H9 (cell line): ENCODE data around the gene ZNF750. TPM values are rescaled to one million over a fixed set of nuclear protein-coding genes. Genes with fewer than 3 reads are reported as not detected.
A peak's percentile ranks its signal among the peaks of the same experiment; 100 is the strongest.

Experiments used
- DNase-seq: peaks from one replicate; pipeline ENCODE4 v3.0.0-alpha.2; 2017
- H2AFZ ChIP-seq: one replicate; pipeline ENCODE4 v1.6.1; 2013; ENCODE audit warnings: mild to moderate bottlenecking, low read length, control low read depth, moderate library complexity
- H2AK5ac ChIP-seq: 2 replicates; pipeline ENCODE4 v1.6.1; 2013; ENCODE audit warnings: low read length, control low read depth, mixed read lengths; ENCODE audit not compliant: insufficient read length
- H2BK120ac ChIP-seq: one replicate; pipeline ENCODE4 v1.6.1; 2013; ENCODE audit warnings: low read depth, mild to moderate bottlenecking, low read length, control low read depth, inconsistent platforms; ENCODE audit not compliant: poor library complexity, severe bottlenecking
- H2BK12ac ChIP-seq: 2 replicates; pipeline ENCODE4 v1.6.1; 2013; ENCODE audit warnings: low read length, control low read depth, mixed read lengths, low read depth; ENCODE audit not compliant: insufficient read length
- H2BK15ac ChIP-seq: 2 replicates; pipeline ENCODE4 v1.6.1; 2013; ENCODE audit warnings: low read depth, low read length, control low read depth
- H2BK20ac ChIP-seq: one replicate; pipeline ENCODE4 v1.6.1; 2013; ENCODE audit warnings: low read depth, mild to moderate bottlenecking, low read length, control low read depth, inconsistent platforms; ENCODE audit not compliant: poor library complexity, severe bottlenecking
- H2BK5ac ChIP-seq: 2 replicates; pipeline ENCODE4 v1.6.1; 2013; ENCODE audit warnings: low read length, control low read depth, mixed read lengths; ENCODE audit not compliant: insufficient read length
- H3K14ac ChIP-seq: 2 replicates; pipeline ENCODE4 v1.6.1; 2013; ENCODE audit warnings: low read length, control low read depth; ENCODE audit not compliant: insufficient read depth
- H3K18ac ChIP-seq: 2 replicates; pipeline ENCODE4 v1.6.1; 2013; ENCODE audit warnings: low read depth, mild to moderate bottlenecking, mixed read lengths, low read length, control low read depth; ENCODE audit not compliant: insufficient read length
- H3K23ac ChIP-seq: 2 replicates; pipeline ENCODE4 v1.6.1; 2013; ENCODE audit warnings: low read length, control low read depth, mixed read lengths, low read depth; ENCODE audit not compliant: insufficient read length
- H3K23me2 ChIP-seq: 2 replicates; pipeline ENCODE4 v1.6.1; 2013; ENCODE audit warnings: low read depth, mild to moderate bottlenecking, mixed read lengths, low read length, control low read depth; ENCODE audit not compliant: insufficient read length, poor library complexity, severe bottlenecking
- H3K27ac ChIP-seq: 2 replicates; pipeline ENCODE4 v1.5.1; 2013; ENCODE audit warnings: low read length, control low read depth, mixed read lengths, low read depth; ENCODE audit not compliant: insufficient read length
- H3K27me3 ChIP-seq: 2 replicates; pipeline ENCODE4 v1.6.1; 2013; ENCODE audit warnings: low read length, control low read depth, inconsistent platforms; ENCODE audit not compliant: insufficient read depth
- H3K4ac ChIP-seq: 2 replicates; pipeline ENCODE4 v1.6.1; 2013; ENCODE audit warnings: low read depth, mild to moderate bottlenecking, control low read depth, inconsistent platforms, low read length, moderate library complexity
- H3K4me1 ChIP-seq: 2 replicates; pipeline ENCODE4 v1.6.1; 2013; ENCODE audit warnings: low read length, control low read depth, inconsistent platforms; ENCODE audit not compliant: insufficient read depth
- H3K4me2 ChIP-seq: 2 replicates; pipeline ENCODE4 v1.6.1; 2013; ENCODE audit warnings: low read length, control low read depth, mixed read lengths; ENCODE audit not compliant: insufficient read length, insufficient read depth
- H3K56ac ChIP-seq: 2 replicates; pipeline ENCODE4 v1.6.1; 2013; ENCODE audit warnings: low read depth, mild to moderate bottlenecking, mixed read lengths, low read length, control low read depth; ENCODE audit not compliant: insufficient read length
- H3K79me1 ChIP-seq: 2 replicates; pipeline ENCODE4 v1.6.1; 2013; ENCODE audit warnings: low read depth, mild to moderate bottlenecking, moderate library complexity, low read length, control low read depth, inconsistent platforms; ENCODE audit not compliant: insufficient read depth, poor library complexity, severe bottlenecking
- H3K79me2 ChIP-seq: 2 replicates; pipeline ENCODE4 v1.6.1; 2013; ENCODE audit warnings: low read length, control low read depth, inconsistent platforms; ENCODE audit not compliant: insufficient read depth
- H3K9ac ChIP-seq: 2 replicates; pipeline ENCODE4 v1.6.1; 2013; ENCODE audit warnings: low read length, control low read depth, mixed read lengths; ENCODE audit not compliant: insufficient read length; ENCODE audit errors: extremely low read depth
- H3K9me3 ChIP-seq: one replicate; pipeline ENCODE4 v1.6.1; 2013; ENCODE audit warnings: low read depth, low read length, inconsistent platforms; ENCODE audit not compliant: control insufficient read depth
- H3T11ph ChIP-seq: one replicate; pipeline ENCODE4 v1.6.1; 2013; ENCODE audit warnings: mild to moderate bottlenecking, low read length, control low read depth, inconsistent platforms
- H4K20me1 ChIP-seq: one replicate; pipeline ENCODE4 v1.6.1; 2013; ENCODE audit not compliant: control insufficient read depth, insufficient read length, insufficient read depth
- H4K5ac ChIP-seq: 2 replicates; pipeline ENCODE4 v1.6.1; 2013; ENCODE audit warnings: low read depth, mild to moderate bottlenecking, mixed read lengths, low read length, control low read depth; ENCODE audit not compliant: insufficient read length
- H4K8ac ChIP-seq: replicated peaks from 2 replicates; pipeline ENCODE4 v1.6.1; 2013; ENCODE audit warnings: low read length, control low read depth, mixed read lengths, low read depth; ENCODE audit not compliant: insufficient read length
- H4K91ac ChIP-seq: 2 replicates; pipeline ENCODE4 v1.6.1; 2013; ENCODE audit warnings: low read depth, mild to moderate bottlenecking, moderate library complexity, mixed read lengths, low read length, control low read depth; ENCODE audit not compliant: insufficient read length
- H3K27ac Mint-ChIP-seq, 3 experiments: 2 replicates in 2 of 3; 3 replicates in 1 of 3; pipeline ENCODE4 v1.8.0; 2020 to 2021; ENCODE audit warnings: mixed read lengths in 3 of 3, mild to moderate bottlenecking in 1 of 3, moderate library complexity in 1 of 3
- H3K27me3 Mint-ChIP-seq: 2 replicates; pipeline ENCODE4 v1.8.0; 2021; ENCODE audit warnings: low read depth, mild to moderate bottlenecking, moderate library complexity, mixed read lengths
- H3K36me3 Mint-ChIP-seq, 3 experiments: 2 replicates in 2 of 3; 3 replicates in 1 of 3; pipeline ENCODE4 v1.8.0; 2020 to 2021; ENCODE audit warnings: low read depth in 3 of 3, mixed read lengths in 3 of 3; ENCODE audit not compliant: insufficient read depth in 1 of 3
- H3K4me1 Mint-ChIP-seq, 2 experiments: 2 replicates each; pipeline ENCODE4 v1.8.0; 2020; ENCODE audit warnings: mixed read lengths in 2 of 2
- H3K4me3 Mint-ChIP-seq, 2 experiments: 2 replicates in 1 of 2; 3 replicates in 1 of 2; pipeline ENCODE4 v1.8.0; 2020 to 2021; ENCODE audit warnings: mild to moderate bottlenecking in 2 of 2, mixed read lengths in 2 of 2, moderate library complexity in 1 of 2
- H3K9me3 Mint-ChIP-seq, 2 experiments: 2 replicates in 1 of 2; 3 replicates in 1 of 2; pipeline ENCODE4 v1.8.0; 2020; ENCODE audit warnings: mild to moderate bottlenecking in 2 of 2, mixed read lengths in 2 of 2, moderate library complexity in 1 of 2
- WGBS: extraction: QIAGEN DNeasy Blood & Tissue Kit; methylation state at CpG from one replicate; pipeline ENCODE4 v1.1.7; 2013; ENCODE audit warnings: missing lambda C conversion rate, low lambda C conversion rate, mixed read lengths; ENCODE audit not compliant: insufficient read length; ENCODE audit errors: extremely low coverage; 5-methylcytosine and 5-hydroxymethylcytosine counted together
- total RNA-seq: library from RNA; stranded (reverse); gene quantifications from 2 replicates; pipeline ENCODE4 v1.2.1, GENCODE V29; 2021
- TF ChIP-seq, protein P1 (sequence below): fragments of 200-600 bp; sonication (generic); conservative IDR thresholded peaks from 3 replicates; pipeline ENCODE4 v1.8.0; 2021; ENCODE audit warnings: antibody characterized with exemption, mild to moderate bottlenecking

ZNF750 gene
- total RNA-seq, 1 experiment from 2014 or later = not detected

DNA sequence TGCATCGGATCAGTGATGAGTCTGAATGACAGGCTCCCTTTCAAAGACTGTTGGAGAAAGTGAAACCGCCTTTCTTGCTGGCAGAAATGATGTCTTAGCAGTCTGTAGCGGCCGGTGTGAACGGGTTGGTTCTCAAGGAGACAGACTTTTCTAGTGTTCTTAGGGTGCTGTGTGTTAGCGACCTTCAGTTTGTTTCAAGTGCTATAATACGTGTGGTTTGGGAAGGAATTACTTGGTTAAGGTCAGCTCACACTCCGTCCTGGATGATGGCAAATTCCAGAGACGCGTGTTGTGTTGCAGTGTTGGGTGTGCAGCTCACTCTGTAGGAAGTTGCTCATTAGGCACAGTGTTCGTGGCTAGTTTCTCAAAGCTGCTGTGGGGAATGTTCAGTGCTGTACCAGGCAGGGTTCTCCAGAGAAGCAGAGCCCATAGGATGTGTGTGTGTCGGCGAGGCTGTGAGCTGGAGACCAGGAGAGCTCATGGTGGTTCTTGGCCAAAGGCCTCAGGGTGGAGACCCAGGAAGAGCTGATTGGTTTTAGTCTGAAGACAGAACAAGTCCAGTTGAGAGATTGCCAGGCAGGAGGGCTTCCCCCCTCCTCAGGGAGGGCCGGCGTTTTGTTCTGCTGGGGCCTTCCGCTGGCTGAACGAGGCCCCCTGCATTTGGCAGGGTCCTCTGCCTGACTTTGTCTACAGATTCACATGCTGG lies 37.6 kb downstream of the ZNF750 start:
- Histone ChIP-seq H2BK20ac (no peak overlapping the region), H3K9ac (no peak overlapping the region), H3K27ac (no peak overlapping the region), H3K18ac (no peak overlapping the region), H2BK12ac (no peak overlapping the region), H2BK5ac (no peak overlapping the region), H4K5ac (no peak overlapping the region), H2BK120ac (no peak overlapping the region), H2AFZ (no peak overlapping the region), H4K20me1 (no peaks in the 10 kb centered on the region), H2AK5ac (no peak overlapping the region), H3T11ph (no peak overlapping the region), H3K9me3 (peaks cover 14% of the 10 kb centered on the region), H2BK15ac (no peak overlapping the region), H3K23ac (no peak overlapping the region), H3K79me1 (no peaks in the 10 kb centered on the region), H3K23me2 (no peaks in the 10 kb centered on the region), H4K91ac (no peak overlapping the region), H3K56ac (no peak overlapping the region), H3K79me2 (peaks cover 4% of the 10 kb centered on the region; the same call in 1 of the 2 replicates), H3K14ac (no peak overlapping the region), H3K4ac (no peak overlapping the region), H3K27me3 (no peaks in the 10 kb centered on the region), H3K4me1 (no peaks in the 10 kb centered on the region), H3K4me2 (no peak overlapping the region), H4K8ac (no peak overlapping the region)
- WGBS = no CpG with 5 or more reads among the region's 17 CpGs
- Mint-ChIP-seq H3K4me1 (peaks cover 8 to 13% of the 10 kb centered on the region in 2 experiments), H3K27ac (peak overlapping the region in 2 of 3 experiments; percentile 81 to 85; a peak in 4 of 7 replicates), H3K9me3 (peaks cover 26 to 27% of the 10 kb centered on the region in 2 experiments), H3K36me3 (peaks cover 38 to 68% (median 66%) of the 10 kb centered on the region in 3 experiments), H3K4me3 (no peak overlapping the region; a peak in 1 of 5 replicates), H3K27me3 (no peaks in the 10 kb centered on the region)
- TF ChIP-seq, protein P1, sequence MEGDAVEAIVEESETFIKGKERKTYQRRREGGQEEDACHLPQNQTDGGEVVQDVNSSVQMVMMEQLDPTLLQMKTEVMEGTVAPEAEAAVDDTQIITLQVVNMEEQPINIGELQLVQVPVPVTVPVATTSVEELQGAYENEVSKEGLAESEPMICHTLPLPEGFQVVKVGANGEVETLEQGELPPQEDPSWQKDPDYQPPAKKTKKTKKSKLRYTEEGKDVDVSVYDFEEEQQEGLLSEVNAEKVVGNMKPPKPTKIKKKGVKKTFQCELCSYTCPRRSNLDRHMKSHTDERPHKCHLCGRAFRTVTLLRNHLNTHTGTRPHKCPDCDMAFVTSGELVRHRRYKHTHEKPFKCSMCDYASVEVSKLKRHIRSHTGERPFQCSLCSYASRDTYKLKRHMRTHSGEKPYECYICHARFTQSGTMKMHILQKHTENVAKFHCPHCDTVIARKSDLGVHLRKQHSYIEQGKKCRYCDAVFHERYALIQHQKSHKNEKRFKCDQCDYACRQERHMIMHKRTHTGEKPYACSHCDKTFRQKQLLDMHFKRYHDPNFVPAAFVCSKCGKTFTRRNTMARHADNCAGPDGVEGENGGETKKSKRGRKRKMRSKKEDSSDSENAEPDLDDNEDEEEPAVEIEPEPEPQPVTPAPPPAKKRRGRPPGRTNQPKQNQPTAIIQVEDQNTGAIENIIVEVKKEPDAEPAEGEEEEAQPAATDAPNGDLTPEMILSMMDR = no peak
- no peak for DNase-seq
